Stimulated activated CD4-positive, alpha-beta T cell treated with anti-CD3 and anti-CD28 coated beads, TNF-alpha, amount 100 ng/mL, for 4 hours (primary cell): ENCODE results near the gene CTPS1.

Experiments
- DNase-seq, 3 experiments: peaks; one replicate each; pipeline ENCODE4 v3.0.0-alpha.2; 2020; ENCODE audit warnings: low read depth in 3 of 3

CTPS1 gene

DNA sequence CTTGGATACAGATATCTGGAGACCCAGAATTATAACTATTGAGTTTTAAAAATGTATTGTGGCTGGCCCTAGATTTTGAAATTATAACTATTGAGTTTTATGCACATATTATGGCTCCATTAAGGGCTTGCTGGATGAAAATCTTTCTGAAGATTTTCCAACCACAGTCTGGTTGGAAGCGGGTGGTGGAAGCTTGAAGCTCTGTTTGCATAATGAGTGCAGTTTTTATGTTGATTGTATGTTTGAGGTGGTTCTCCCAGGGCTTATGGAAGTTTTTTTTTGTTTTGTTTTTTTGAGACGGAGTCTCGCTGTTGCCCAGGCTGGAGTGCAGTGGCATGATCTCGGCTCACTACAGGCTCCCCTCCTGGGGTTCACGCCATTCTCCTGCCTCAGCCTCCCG, 10.1 kb upstream of the CTPS1 start:
- DNase-seq, result no peak

DNA sequence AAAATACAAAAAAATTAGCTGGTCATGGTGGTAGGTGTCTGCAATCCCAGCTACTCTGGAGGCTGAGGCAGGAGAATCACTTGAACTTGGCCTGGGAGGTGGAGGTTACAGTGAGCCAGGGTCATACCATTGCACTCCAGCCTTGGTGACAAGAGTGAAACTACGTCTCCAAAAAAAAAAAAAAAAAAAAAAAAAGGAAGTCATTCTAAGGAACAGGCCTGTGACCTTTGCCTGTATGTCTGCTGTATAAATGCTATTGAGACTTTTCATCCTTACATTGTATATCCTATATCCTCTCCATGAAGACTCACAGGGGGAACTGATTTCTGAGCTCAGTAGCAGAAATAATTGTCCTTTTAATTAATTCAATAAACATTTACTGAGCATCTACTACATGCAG, 7.5 kb upstream of the CTPS1 start:
- DNase-seq, result no peak

DNA sequence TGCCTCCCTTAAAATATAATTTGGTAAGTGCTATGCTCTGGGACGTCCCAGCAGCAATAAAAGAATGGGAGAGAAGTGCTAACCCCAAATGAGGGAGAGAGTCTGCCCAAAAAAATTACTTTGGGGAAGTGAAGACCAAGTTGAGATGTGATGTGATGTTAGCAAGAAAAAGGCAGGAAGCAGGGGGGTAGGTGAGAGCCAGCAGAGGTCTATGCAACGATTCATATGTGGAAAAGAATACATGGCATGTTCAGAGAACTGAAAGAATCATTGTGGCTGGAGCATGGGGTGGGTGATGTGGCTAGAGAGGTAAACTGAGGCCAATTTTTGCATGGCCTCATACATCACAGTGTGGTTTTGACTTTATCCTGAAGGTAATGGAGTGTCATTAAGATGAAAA, 5.6 kb upstream of the CTPS1 start:
- DNase-seq, result no peak

DNA sequence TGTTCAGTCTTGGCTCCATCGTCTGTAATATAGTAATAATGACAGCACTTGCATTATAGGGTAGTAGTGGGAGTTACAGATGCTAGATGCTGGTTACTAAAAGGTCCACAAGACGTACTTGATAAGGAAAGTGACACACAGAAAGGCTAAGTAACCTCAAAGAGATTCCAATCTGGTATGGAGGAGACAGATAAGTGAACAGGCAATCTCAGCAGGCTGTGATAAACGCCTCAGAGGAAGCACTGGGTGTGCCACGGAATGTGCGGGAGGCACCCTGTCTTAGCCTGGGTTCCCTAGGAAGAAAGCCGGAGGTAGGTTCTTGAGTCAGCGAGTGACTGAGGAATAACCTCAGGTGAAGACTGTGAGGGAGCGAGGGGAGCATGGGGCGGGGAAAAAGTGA, 4.6 kb upstream of the CTPS1 start:
- DNase-seq, result no peak

DNA sequence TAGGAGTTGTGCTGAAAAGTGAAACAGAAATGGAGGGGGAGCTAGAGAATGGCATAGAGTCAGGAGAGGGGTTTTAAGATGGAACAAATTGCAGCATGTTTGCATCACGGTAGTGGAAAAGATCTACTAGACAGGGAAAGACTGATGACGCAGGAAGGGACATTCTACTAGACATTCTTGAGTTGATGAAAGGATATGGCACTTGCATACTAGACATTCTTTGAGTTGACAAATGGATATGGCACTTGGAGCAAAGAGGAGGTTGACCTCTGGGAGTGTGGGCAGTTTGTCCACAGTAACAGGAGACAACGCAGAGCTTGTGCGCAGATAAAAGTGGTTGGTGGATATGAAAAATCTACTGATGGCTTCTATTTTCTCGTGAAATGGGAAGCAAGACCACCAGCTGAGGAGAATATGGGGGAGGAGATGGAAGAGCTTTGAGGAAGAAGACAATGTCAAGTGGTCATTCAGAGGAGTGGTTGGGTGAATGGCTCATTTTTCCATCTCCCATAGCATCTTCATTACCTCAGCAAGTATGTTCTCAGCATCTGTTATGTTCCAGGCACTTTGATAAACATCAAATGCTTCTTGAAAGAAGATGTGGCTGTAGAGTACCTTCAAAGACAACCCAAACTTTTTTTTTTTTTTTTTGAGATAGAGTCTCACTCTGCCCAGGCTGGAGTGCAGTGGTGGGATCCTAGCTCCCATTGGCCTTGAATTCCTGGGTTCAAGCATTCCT, 2.4 kb upstream of the CTPS1 start:
- DNase-seq, result no peak

DNA sequence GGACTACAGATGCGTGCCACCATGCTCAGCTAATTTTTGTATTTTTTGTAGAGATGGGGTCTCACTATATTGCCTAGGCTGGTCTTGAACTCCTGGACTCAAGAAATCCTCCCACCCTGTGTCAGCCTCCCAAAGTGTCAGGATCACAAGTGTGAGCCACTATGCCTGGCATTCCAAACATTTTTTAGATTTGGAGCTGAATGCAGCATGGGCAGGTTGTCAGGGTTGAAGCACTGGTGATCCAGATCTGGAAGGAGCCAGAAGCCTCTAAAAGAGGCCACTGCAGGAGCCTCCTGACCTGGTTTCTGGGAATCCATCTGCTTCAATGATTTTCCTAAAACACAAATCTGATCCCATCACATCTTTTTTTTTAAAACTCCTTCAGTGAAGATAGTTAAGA, 1.8 kb upstream of the CTPS1 start:
- DNase-seq, result no peak

DNA sequence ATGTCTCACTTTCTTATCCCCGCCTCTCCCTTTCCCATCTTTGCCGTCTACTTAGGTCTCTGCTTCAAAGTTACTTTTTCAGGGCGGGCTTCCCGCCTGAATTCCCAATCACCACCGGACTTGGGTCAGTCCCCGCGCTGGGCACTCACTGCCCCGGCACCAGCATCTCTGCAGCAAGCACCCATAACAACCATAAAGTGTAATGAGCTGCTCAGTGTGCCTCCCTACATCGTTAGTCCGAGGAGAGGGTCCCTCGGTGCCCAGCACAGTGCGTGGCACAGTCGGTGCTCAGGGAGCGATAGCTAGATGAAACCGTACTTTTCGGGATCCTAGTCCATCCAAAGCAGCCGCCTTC, 633 bp upstream of the CTPS1 start:
- no peak for DNase-seq

DNA sequence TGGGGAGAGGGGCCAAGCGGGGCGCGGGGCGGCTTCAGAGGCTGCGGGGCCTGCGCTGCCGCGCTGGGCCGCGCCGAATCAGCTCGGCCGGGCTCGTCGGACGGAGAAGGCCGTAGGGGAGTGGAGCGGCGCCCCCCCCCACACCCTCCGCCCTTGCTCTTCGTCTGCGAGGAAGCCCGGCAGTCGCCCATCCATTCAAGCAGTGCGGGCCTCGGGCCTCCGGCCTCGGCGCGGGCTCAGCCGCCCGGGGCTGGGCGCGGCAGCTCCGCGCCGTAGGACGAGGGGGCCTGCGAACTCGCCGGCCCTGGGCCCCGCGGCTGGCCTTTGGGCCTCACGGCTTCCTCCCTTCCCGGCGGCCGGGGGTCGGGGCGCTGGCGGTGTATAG, 564 bp downstream of the CTPS1 start:
- no peak for DNase-seq

DNA sequence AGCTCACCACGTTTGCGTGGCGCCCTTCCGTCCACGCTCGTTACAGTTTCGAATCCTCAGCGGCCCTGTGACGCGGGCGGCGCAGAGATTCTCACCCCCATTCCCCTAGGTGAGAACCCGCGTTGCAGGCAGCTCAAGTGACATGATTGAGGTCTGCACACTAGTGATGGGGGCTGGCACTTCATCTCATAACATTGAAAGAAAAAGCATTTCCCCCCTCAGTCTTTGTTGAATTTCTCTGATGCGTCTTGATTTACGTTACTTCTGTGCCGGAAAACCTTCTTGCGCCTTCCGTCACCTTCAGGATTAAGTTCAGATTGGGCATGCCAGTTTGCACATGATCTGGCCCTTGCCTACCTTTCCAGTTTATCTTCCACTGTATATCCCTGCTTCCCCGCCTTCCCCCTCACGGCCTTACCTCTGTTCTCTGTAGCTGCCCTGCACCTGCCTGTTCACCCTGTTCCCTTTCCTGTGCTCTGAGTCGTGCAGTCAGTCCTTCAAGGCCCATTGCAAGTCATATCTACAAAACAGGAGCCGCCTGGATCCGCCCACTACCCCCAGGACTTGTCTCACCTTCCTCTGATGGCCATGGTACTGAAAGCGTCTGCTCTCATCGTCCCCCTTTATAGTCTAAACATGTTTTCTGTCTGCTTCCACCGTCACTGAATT, 1.1 kb downstream of the CTPS1 start:
- peak; percentile 17 to 34 (median 26) for DNase-seq

DNA sequence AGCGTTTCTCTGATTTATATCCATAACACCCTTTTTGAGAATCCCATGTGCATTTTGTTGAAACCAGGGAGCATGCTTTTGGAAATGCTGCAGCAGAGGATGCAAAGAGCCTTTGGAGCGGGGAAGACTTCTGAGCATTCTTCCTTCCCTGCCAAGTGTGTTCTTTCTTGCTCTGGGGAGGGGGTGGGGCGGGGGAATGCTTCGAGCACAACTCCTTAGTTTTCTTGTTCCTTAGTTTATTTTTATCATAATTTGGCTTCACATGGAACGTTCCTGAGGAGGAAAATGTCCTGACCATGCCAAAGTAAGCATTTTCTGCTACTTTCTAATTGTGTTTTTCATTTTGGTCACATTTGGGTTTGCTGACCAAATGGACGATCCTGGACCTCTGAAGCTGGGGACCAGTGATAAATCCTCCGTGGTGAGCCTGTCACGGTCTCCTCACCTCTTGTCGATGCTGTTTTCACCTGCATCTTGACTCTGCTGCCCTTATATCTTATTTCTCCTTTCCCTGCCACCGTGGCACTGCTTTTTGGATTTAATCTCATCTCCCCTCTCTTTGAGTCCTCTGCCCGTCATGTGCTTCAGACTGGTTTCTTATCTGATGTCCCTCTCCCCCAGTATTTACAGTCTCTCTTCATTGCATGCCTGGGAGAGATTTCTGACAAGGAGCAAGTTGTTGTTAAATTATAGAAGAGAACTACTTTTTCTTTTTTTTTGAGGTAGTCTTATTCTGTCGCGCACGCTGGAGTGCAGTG, 2.4 kb downstream of the CTPS1 start:
- no peak for DNase-seq

DNA sequence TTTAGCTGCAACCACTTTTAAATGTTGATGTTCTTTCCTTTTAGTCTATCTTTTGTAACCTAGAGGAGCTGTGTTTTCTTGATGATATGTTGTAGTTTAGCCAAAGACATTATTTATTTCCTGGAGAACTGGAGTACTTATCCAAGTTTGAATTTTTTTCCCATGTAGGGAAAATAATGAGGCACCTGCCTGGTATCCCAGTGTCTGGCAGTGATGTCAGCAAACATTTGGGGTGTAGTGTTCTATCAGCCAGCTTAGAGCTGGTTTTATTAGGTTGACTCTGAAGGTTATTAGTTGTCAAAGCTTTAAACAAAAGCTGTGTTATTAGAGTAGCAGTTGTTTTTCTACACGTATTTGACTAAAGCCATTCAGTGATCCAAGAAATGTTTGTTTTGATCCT, 3.2 kb downstream of the CTPS1 start:
- DNase-seq, result no peak

DNA sequence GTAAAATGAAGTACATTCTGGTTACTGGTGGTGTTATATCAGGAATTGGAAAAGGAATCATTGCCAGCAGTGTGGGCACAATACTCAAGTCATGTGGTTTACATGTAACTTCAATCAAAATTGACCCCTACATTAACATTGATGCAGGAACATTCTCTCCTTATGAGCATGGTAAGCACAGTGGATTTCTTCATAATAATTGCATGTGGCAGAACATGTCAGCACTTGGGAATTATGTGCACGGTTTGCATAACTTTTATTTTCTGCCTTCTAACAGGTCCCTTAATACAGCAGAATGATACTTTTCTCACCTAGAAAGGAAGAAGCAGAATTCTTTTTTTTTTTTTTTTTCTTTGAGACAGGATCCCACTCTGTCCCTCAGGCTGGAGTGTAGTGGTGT, 3.8 kb downstream of the CTPS1 start:
- no peak for DNase-seq

DNA sequence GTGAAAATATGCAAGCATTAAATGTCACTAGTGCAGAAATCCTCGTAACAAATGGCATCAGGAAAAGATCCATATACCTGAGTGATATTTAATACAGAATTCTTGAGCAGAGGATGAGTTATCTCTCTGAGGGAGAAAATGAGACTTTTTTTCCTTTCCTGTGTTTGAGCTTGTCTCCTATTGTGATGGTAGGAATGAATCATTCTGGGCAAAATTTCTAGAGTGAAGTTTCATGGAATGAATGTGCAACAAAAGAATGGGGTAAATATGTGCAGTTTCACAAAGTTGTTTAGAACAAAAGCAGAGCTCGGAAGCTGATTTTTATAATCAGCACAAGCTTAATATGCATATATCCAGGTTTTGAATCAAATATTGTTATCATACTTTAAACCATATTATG, 4.6 kb downstream of the CTPS1 start:
- no peak for DNase-seq

DNA sequence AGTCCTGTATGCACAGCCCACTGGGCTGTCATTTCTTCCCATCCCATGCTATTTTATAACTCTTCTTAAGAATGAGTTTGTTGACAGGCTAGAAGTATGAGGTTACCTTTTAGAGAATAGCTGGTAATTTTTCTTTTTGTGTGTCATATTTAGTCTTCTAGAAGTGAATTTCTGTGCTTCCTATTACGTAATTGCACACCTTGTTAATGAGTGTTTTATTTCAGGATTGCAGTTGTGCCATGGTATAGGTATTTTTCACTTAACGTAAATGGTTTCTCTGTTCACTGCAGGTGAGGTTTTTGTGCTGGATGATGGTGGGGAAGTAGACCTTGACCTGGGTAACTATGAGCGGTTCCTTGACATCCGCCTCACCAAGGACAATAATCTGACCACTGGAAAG, 5.0 kb downstream of the CTPS1 start:
- DNase-seq, result no peak

DNA sequence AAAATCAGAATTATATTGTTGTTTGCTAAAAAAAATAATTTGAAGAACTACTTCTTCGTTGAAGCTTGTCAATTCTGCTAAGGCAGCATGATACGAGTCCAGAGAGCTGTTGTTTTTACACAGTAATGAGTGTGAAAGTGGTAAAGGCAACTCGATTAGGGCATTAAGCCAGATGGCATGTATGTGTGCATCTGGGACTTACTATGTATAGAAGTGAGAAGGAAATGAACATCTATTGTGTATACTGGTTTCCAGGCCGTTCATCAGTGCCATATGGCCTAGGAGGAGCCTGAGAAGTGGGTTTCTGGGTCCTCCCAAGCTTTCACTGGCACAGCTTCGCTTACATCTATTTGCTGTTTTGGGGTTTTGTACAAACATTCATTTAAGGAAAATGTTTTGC, 5.7 kb downstream of the CTPS1 start:
- no peak for DNase-seq

DNA sequence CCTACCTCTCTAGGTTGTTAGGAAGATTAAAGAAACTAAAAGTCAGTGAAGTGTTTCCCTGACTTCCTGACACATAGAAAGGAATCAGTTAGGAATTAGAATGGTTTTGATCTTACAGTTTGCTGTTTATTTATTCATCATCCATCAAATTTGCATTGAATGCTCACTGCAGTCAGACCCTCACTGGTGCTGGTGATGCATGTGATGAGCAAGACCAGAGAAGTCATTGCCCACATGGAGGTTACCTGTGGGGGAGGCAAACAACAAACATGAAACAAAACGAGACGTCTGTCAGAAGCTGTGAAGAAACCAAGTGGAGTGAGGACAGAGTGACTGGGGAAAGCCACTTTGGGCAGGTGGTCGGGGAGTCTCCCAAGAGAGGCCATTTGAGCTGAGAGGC, 6.4 kb downstream of the CTPS1 start:
- no peak for DNase-seq

DNA sequence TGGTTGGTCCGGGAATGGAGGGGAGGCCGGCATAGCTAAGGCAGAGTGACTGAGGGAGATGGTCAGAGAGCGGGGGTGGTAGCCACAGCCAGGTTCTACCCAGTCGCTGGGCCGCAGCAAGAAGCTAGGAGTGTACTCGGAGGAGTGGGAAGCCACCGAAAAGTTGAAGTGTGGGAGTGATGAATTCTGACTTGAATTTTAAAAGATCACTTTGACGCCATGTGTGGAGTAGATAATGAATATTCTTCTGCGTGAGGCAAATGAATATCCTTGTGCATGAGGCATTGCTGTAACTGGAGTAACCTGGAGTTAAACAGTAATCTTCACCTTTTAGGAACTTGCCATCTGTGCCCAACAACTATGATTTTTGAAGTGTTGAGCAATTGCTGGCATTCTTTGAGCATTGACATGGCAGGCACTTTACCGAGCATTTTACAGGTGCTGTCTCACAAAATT, 6.9 kb downstream of the CTPS1 start:
- DNase-seq, result no peak

DNA sequence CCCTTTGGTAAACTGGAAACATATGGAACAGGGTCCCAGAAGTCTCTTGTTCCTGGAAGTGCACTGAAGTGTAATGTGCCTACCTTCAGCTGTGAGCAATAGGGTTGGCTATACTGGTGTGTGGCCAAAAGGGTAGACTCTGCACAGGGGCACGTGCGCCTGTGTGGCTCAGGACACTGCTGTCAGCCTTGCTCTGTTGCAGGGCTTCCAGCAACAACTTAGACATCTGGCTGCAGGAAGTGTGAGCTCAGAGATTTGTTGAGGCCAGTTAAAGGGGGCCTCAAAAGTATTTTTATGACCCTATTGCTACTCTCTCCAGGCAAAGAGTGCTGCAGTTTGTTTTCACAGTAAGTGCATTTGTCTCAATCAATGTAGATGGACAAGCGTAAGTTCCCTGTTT, 7.5 kb downstream of the CTPS1 start:
- DNase-seq, result no peak

DNA sequence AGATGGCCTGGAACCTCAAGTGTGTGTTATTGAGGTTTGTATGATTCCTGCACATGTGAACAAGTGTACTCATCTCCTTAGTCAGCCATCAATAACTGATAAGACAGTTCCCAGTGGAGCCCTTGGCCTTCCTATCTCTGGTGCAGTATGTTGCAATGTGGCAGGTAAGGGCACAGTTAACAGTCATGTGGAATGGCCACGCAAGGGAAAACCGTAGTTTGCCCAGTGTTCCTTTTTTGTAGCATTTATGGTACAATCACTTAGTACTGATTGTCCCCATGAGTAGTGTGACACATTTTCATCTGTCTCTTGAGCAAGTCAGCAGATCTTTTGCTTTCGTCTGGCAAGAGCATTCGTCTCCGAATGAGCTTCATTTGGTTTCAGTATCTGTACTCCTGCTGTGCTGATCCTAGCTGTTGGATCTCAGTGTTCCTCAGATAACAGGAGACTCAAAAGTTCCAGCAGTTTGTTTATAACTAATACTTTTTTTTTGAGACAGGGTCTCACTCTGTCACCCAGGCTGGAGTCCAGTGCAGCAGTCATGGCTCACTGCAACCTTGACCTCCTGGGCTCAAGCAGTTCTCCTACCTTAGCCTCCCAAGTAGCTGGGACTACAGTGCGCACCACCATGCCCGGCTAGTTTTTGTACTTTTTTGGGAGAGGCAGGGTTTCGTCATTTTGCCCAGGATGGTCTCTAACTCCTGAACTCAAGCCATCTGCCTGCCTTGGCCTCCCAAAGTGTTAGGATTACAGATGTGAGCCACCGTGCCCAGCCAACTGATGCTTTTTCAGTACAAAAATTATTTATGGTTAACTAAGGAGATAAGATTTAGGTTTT, 8.2 kb downstream of the CTPS1 start:
- no peak for DNase-seq

DNA sequence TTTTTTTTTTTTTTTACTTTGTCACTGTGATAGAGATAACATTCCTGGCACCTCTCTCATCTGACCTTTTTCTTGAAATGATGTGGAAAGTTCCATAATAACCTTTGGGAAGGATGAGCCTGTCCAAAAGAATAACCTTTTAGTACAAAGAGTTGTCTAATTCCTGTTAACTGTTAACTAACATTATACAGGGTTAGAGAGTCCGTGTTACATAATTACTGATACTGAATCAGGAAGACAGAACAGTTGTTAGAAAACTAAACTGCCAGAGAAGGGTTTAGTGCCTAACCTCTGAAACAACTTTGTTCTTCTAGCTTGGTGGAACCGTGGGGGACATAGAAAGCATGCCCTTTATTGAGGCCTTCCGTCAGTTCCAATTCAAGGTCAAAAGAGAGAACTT, 8.8 kb downstream of the CTPS1 start:
- DNase-seq, result no peak

DNA sequence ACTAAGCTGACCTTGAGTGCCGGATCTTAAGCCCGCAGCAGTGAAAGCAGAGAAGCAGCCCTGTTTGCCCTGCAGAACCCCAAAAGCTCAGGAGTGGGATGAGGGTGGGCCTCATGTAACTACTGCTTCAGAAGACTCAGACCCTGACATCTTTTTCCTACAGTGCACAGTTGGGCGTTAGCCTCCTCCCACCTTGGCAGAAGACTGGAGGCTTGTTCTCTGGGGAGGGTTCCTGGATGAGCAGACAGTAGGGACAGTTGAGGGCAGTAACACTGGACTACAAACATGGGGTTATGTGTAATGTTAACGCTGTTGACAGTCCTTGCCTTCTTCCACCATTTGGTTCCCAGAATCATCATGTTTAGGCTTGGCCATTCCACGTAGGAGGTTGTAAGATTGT, 9.6 kb downstream of the CTPS1 start:
- no peak for DNase-seq

DNA sequence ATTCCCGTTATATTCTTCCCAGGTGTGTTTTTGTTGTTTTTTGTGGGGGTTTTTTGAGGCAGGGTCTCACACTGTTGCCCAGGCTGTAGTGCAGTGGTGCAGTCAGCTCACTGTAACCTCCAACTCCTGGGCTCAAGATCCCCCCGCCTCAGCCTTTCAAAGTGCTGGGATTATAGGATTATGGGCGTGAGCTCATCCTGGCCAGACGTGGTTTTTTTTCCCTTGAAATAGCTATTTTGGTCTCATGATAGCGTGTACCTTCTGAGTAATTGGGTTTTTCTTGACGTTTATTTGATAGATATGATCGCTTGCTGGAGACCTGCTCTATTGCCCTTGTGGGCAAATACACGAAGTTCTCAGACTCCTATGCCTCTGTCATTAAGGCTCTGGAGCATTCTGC, 17.6 kb downstream of the CTPS1 start:
- no peak for DNase-seq
